Neural progenitor cell (in vitro differentiated cells): ENCODE results near the gene MEIS2. TPM values are rescaled to one million over a fixed set of nuclear protein-coding genes. Genes with fewer than 3 reads are reported as not detected.

Source experiments
- DNase-seq: peaks from one replicate; pipeline ENCODE4 v3.0.0-alpha.2; 2016; ENCODE audit warnings: low spot score
- H2AFZ ChIP-seq: fragments of 200-600 bp; sonication (generic); replicated peaks from 2 replicates; pipeline ENCODE4 v1.6.1; 2016; ENCODE audit warnings: antibody characterized with exemption
- H3F3A ChIP-seq: fragments of 200-600 bp; sonication (generic); 2 replicates; pipeline ENCODE4 v1.6.1; 2016; ENCODE audit warnings: antibody characterized with exemption, low read depth
- H3K27ac ChIP-seq: fragments of 200-600 bp; sonication (generic); 2 replicates; pipeline ENCODE4 v1.5.1; 2016; ENCODE audit warnings: mild to moderate bottlenecking
- H3K27me3 ChIP-seq: fragments of 200-600 bp; sonication (generic); 2 replicates; pipeline ENCODE4 v1.6.1; 2016; ENCODE audit warnings: mild to moderate bottlenecking, moderate library complexity
- H3K36me3 ChIP-seq: fragments of 200-600 bp; sonication (generic); 2 replicates; pipeline ENCODE4 v1.5.1; 2016
- H3K4me1 ChIP-seq: fragments of 200-600 bp; sonication (generic); 2 replicates; pipeline ENCODE4 v1.6.1; 2016; ENCODE audit warnings: mixed run types
- H3K4me2 ChIP-seq: fragments of 200-600 bp; sonication (generic); 2 replicates; pipeline ENCODE4 v1.6.1; 2016
- H3K4me3 ChIP-seq: fragments of 200-600 bp; sonication (generic); 2 replicates; pipeline ENCODE4 v1.5.1; 2016
- H3K79me2 ChIP-seq: fragments of 200-600 bp; sonication (generic); 2 replicates; pipeline ENCODE4 v1.6.1; 2016; ENCODE audit warnings: low read depth
- H3K9ac ChIP-seq: fragments of 200-600 bp; sonication (generic); 2 replicates; pipeline ENCODE4 v1.6.1; 2016
- H3K9me3 ChIP-seq: fragments of 200-600 bp; sonication (generic); 2 replicates; pipeline ENCODE4 v1.5.1; 2016; ENCODE audit warnings: low read depth
- H4K20me1 ChIP-seq: fragments of 200-600 bp; sonication (generic); 2 replicates; pipeline ENCODE4 v1.6.1; 2016; ENCODE audit warnings: low read depth
- H3K27ac Mint-ChIP-seq: 3 replicates; pipeline ENCODE4 v1.8.0; 2021; ENCODE audit warnings: mixed read lengths
- H3K27me3 Mint-ChIP-seq: 2 replicates; pipeline ENCODE4 v1.8.0; 2022; ENCODE audit warnings: low read depth, mild to moderate bottlenecking, inconsistent platforms, moderate library complexity, mixed read lengths; ENCODE audit not compliant: insufficient read depth
- H3K36me3 Mint-ChIP-seq: 3 replicates; pipeline ENCODE4 v1.8.0; 2021; ENCODE audit warnings: mixed read lengths
- H3K4me1 Mint-ChIP-seq: 3 replicates; pipeline ENCODE4 v1.8.0; 2021; ENCODE audit warnings: mixed read lengths
- H3K4me3 Mint-ChIP-seq: 3 replicates; pipeline ENCODE4 v1.8.0; 2021; ENCODE audit warnings: mild to moderate bottlenecking, moderate library complexity, mixed read lengths
- H3K9me3 Mint-ChIP-seq: 3 replicates; pipeline ENCODE4 v1.8.0; 2020; ENCODE audit warnings: mixed read lengths
- CTCF ChIP-seq: fragments of 200-600 bp; sonication (generic); IDR thresholded peaks from 2 replicates; pipeline ENCODE4 v1.5.1; 2017; ENCODE audit warnings: antibody characterized with exemption, mild to moderate bottlenecking
- EZH2 ChIP-seq: fragments of 200-600 bp; sonication (generic); IDR thresholded peaks from 2 replicates; pipeline ENCODE4 v1.6.1; 2017; ENCODE audit warnings: antibody characterized with exemption, mild to moderate bottlenecking, moderate library complexity
- EZH2phosphoT487 ChIP-seq: fragments of 200-600 bp; sonication (generic); IDR thresholded peaks from 2 replicates; pipeline ENCODE4 v1.6.1; 2017; ENCODE audit warnings: antibody characterized with exemption
- total RNA-seq: library from RNA; depleted of rRNA; stranded (reverse); fragments of >200 nt; gene quantifications from 2 replicates; pipeline ENCODE4 v1.2.3, GENCODE V29; 2015; ENCODE audit warnings: low replicate concordance

Gene MEIS2
- total RNA-seq, 1 donor from 2014 or later, result 18.3 TPM

- no peaks in the 10 kb centered on the region for H3K9me3 ChIP-seq
- peaks cover 45% of the 10 kb centered on the region for H3K4me1 ChIP-seq
- Mint-ChIP-seq H3K4me1 (peaks cover 12% of the 10 kb centered on the region), H3K36me3 (no peaks in the 10 kb centered on the region), H3K4me3 (no peak overlapping the region), H3K9me3 (no peaks in the 10 kb centered on the region), H3K27me3 (peaks cover 6% of the 10 kb centered on the region), H3K27ac (no peak overlapping the region)
- H3K79me2 ChIP-seq, result no peaks in the 10 kb centered on the region
- TF ChIP-seq CTCF, result no peak
- no peak for TF ChIP-seq EZH2phosphoT487
- TF ChIP-seq EZH2, result no peak
- peaks cover 11% of the 10 kb centered on the region for H3F3A ChIP-seq
- no peaks in the 10 kb centered on the region for H4K20me1 ChIP-seq
- no peak overlapping the region for H3K9ac ChIP-seq
- DNase-seq, result peak; percentile 15
- H3K27me3 ChIP-seq, result no peaks in the 10 kb centered on the region
- no peak overlapping the region for H2AFZ ChIP-seq
- no peaks in the 10 kb centered on the region for H3K36me3 ChIP-seq
- H3K4me2 ChIP-seq, result no peak overlapping the region
- H3K4me3 ChIP-seq, result no peak overlapping the region
- no peak overlapping the region for H3K27ac ChIP-seq
Measured at GRCh38 chr15:36951731-36952247, 148.6 kb downstream of the MEIS2 start.

GRCh38 chr15:36950371-36950770 is 150.0 kb downstream of the MEIS2 start:
- Mint-ChIP-seq H3K4me1 (peaks cover 19% of the 10 kb centered on the region), H3K27ac (no peak overlapping the region), H3K36me3 (no peaks in the 10 kb centered on the region), H3K4me3 (no peak overlapping the region), H3K9me3 (no peaks in the 10 kb centered on the region), H3K27me3 (peaks cover 6% of the 10 kb centered on the region)
- H3K4me3 ChIP-seq, result no peak overlapping the region
- peaks cover 11% of the 10 kb centered on the region for H3F3A ChIP-seq
- H3K9me3 ChIP-seq, result no peaks in the 10 kb centered on the region
- no peaks in the 10 kb centered on the region for H3K36me3 ChIP-seq
- peaks cover 59% of the 10 kb centered on the region for H3K4me1 ChIP-seq
- H2AFZ ChIP-seq, result no peak overlapping the region
- H3K27me3 ChIP-seq, result no peaks in the 10 kb centered on the region
- TF ChIP-seq EZH2 (no peak), EZH2phosphoT487 (no peak), CTCF (no peak)
- H3K79me2 ChIP-seq, result no peaks in the 10 kb centered on the region
- DNase-seq, result no peak
- H3K27ac ChIP-seq, result no peak overlapping the region
- no peaks in the 10 kb centered on the region for H4K20me1 ChIP-seq
- H3K4me2 ChIP-seq, result no peak overlapping the region
- no peak overlapping the region for H3K9ac ChIP-seq

- Histone ChIP-seq H3K4me1 (peaks cover 73% of the 10 kb centered on the region), H3K27ac (no peak overlapping the region), H3K79me2 (no peaks in the 10 kb centered on the region), H3K9ac (no peak overlapping the region), H3K9me3 (no peaks in the 10 kb centered on the region), H4K20me1 (no peaks in the 10 kb centered on the region), H3K36me3 (no peaks in the 10 kb centered on the region), H3K27me3 (no peaks in the 10 kb centered on the region), H3K4me3 (no peak overlapping the region), H3F3A (peaks cover 18% of the 10 kb centered on the region), H2AFZ (no peak overlapping the region), H3K4me2 (no peak overlapping the region)
- peak; percentile 24 for DNase-seq
- no peak overlapping the region for H3K4me3 Mint-ChIP-seq
- H3K27ac Mint-ChIP-seq, result no peak overlapping the region
- peaks cover 29% of the 10 kb centered on the region for H3K4me1 Mint-ChIP-seq
- TF ChIP-seq EZH2phosphoT487 (no peak), CTCF (no peak), EZH2 (no peak)
- no peaks in the 10 kb centered on the region for H3K9me3 Mint-ChIP-seq
- no peaks in the 10 kb centered on the region for H3K36me3 Mint-ChIP-seq
- H3K27me3 Mint-ChIP-seq, result peaks cover 6% of the 10 kb centered on the region
Measured at GRCh38 chr15:36948982-36949381, 151.4 kb downstream of the MEIS2 start.
